ENCODE measurements around the gene MAOA.
"Not testable (repeated sequence)": the region's sequence is repeated elsewhere in the genome, so short reads cannot be mapped to it uniquely, and the experiment has no call there.

DNA sequence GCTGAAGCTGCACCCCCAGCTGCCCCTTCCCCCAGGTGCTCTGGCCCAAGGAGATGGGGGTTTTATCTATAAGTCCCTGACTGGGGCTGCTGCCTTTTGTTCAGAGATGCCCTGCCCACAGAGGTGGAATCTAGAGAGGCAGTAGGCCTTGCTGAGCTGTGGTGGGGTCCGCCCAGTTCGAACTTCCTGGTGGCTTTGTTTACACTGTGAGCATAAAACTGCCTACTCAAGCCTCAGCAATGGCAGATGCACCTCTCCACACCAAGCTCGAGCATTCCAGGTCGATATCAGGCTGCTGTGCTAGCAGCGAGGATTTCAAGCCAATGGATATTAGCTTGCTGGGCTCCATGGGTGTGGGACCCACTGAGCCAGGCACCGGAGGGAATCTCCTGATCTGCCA is 71.2 kb downstream of the MAOA start:
- not testable (repeated sequence) for TF ChIP-seq L3MBTL2 (conservative IDR thresholded peaks at IDR 0.05); NFRKB (IDR thresholded peaks at IDR 0.05); BHLHE40 (IDR thresholded peaks at IDR 0.05; ENCODE audit: borderline replicate concordance); ELF4 (IDR thresholded peaks at IDR 0.05)

All from HEK293T (cell line).